SJCRH30 (cell line): ENCODE data around the gene PRKACG. TPM values are rescaled to one million over a fixed set of nuclear protein-coding genes. Genes with fewer than 3 reads are reported as not detected.
"Not testable (repeated sequence)": the region's sequence is repeated elsewhere in the genome, so short reads cannot be mapped to it uniquely, and the experiment has no call there.

Experiments
- DNase-seq, 2 experiments: peaks; one replicate each; pipeline ENCODE4 v3.0.0-alpha.2; 2015 to 2020
- H3K27ac ChIP-seq: fragments of 250-450 bp; sonication (Bioruptor Pico); 2 replicates; pipeline ENCODE4 v1.5.1; 2020; ENCODE audit warnings: mild to moderate bottlenecking, moderate library complexity
- H3K27me3 ChIP-seq: fragments of 250-450 bp; sonication (Bioruptor Pico); 2 replicates; pipeline ENCODE4 v1.5.1; 2020; ENCODE audit warnings: mild to moderate bottlenecking, moderate library complexity
- H3K36me3 ChIP-seq: fragments of 250-450 bp; sonication (Bioruptor Pico); 2 replicates; pipeline ENCODE4 v1.5.1; 2020; ENCODE audit warnings: mild to moderate bottlenecking, moderate library complexity
- H3K4me1 ChIP-seq: fragments of 250-450 bp; sonication (Bioruptor Pico); 2 replicates; pipeline ENCODE4 v1.5.1; 2020; ENCODE audit warnings: mild to moderate bottlenecking, moderate library complexity
- H3K4me3 ChIP-seq: fragments of 250-450 bp; sonication (Bioruptor Pico); 2 replicates; pipeline ENCODE4 v1.5.1; 2020; ENCODE audit warnings: mild to moderate bottlenecking, moderate library complexity
- H3K9me3 ChIP-seq: fragments of 250-450 bp; sonication (Bioruptor Pico); replicated peaks from 2 replicates; pipeline ENCODE4 v1.5.1; 2020; ENCODE audit warnings: mild to moderate bottlenecking, moderate library complexity
- total RNA-seq: library from RNA; depleted of rRNA; stranded (reverse); fragments of >200 nt; shearing (Covaris generic); gene quantifications from 2 replicates; pipeline ENCODE4 v1.2.3, GENCODE V29; 2014; rRNA removed

Gene PRKACG
- total RNA-seq, result not detected in 2 replicates

GRCh38 chr9:69014013-69014412 lies at the start of gene PRKACG:
Gene PRKACG (minus strand): TSS chr9:69014113. CDS start chr9:69014092, 21 bp downstream.
- no peak for DNase-seq
- Histone ChIP-seq H3K4me3 (no peak within 1 kb of the TSS), H3K27me3 (no peaks in the 10 kb centered on the region; the same call in 1 of the 2 replicates), H3K4me1 (no peaks in the 10 kb centered on the region), H3K36me3 (no peaks in the 10 kb centered on the region), H3K27ac (no peak within 1 kb of the TSS), H3K9me3 (no peaks in the 10 kb centered on the region)

- Histone ChIP-seq H3K27me3 (no peaks in the 10 kb centered on the region), H3K36me3 (peaks cover 14% of the 10 kb centered on the region; the same call in 1 of the 2 replicates), H3K9me3 (no peaks in the 10 kb centered on the region), H3K27ac (no peak overlapping the region), H3K4me3 (no peak overlapping the region), H3K4me1 (no peaks in the 10 kb centered on the region)
- DNase-seq, result no peak
These were observed 48.3 kb upstream of the PRKACG start for GRCh38 chr9:69062195-69062594.

- Histone ChIP-seq H3K4me3 (no peak overlapping the region), H3K9me3 (no peaks in the 10 kb centered on the region), H3K4me1 (no peaks in the 10 kb centered on the region), H3K36me3 (peaks cover 12% of the 10 kb centered on the region; the same call in 1 of the 2 replicates), H3K27ac (no peak overlapping the region), H3K27me3 (no peaks in the 10 kb centered on the region)
- DNase-seq, result no peak
These were observed 46.9 kb upstream of the PRKACG start for GRCh38 chr9:69060766-69061165.

- DNase-seq, result no peak
- Histone ChIP-seq H3K36me3 (peaks cover 9% of the 10 kb centered on the region; the same call in 1 of the 2 replicates), H3K27ac (no peak overlapping the region), H3K9me3 (no peaks in the 10 kb centered on the region), H3K4me3 (no peak overlapping the region), H3K27me3 (no peaks in the 10 kb centered on the region), H3K4me1 (no peaks in the 10 kb centered on the region)
These were observed 44.2 kb upstream of the PRKACG start for GRCh38 chr9:69058101-69058500.

GRCh38 chr9:69056191-69056815 lies 42.4 kb upstream of the PRKACG start:
- peaks cover 9% of the 10 kb centered on the region; the same call in 1 of the 2 replicates for H3K36me3 ChIP-seq
- no peak overlapping the region for H3K4me3 ChIP-seq
- DNase-seq, result peak in 1 of 2 experiments; percentile 17
- no peak overlapping the region for H3K27ac ChIP-seq
- H3K9me3 ChIP-seq, result no peaks in the 10 kb centered on the region
- H3K4me1 ChIP-seq, result no peaks in the 10 kb centered on the region
- H3K27me3 ChIP-seq, result no peaks in the 10 kb centered on the region

- Histone ChIP-seq H3K36me3 (peaks cover 9% of the 10 kb centered on the region; the same call in 1 of the 2 replicates), H3K27ac (no peak overlapping the region), H3K27me3 (no peaks in the 10 kb centered on the region), H3K4me3 (no peak overlapping the region), H3K4me1 (no peaks in the 10 kb centered on the region), H3K9me3 (no peaks in the 10 kb centered on the region)
- DNase-seq, result no peak
These were observed 41.1 kb upstream of the PRKACG start for GRCh38 chr9:69054989-69055388.

GRCh38 chr9:69050936-69051335 lies 37.0 kb upstream of the PRKACG start:
- not testable (repeated sequence) for H3K36me3 ChIP-seq, H3K4me3 ChIP-seq, H3K9me3 ChIP-seq, DNase-seq, H3K27ac ChIP-seq, H3K4me1 ChIP-seq, H3K27me3 ChIP-seq

- DNase-seq, result no peak
- Histone ChIP-seq H3K4me1 (no peaks in the 10 kb centered on the region), H3K36me3 (peaks cover 7% of the 10 kb centered on the region), H3K27me3 (no peaks in the 10 kb centered on the region), H3K9me3 (no peaks in the 10 kb centered on the region), H3K27ac (no peak overlapping the region), H3K4me3 (no peak overlapping the region)
These were observed 35.2 kb upstream of the PRKACG start for GRCh38 chr9:69049094-69049493.

GRCh38 chr9:69047371-69047770 lies 33.5 kb upstream of the PRKACG start:
- no peak for DNase-seq
- H3K4me3 ChIP-seq, result no peak overlapping the region
- no peaks in the 10 kb centered on the region for H3K27me3 ChIP-seq
- no peaks in the 10 kb centered on the region for H3K9me3 ChIP-seq
- no peak overlapping the region for H3K27ac ChIP-seq
- H3K4me1 ChIP-seq, result no peaks in the 10 kb centered on the region
- H3K36me3 ChIP-seq, result peaks cover 7% of the 10 kb centered on the region

- peaks cover 7% of the 10 kb centered on the region for H3K36me3 ChIP-seq
- no peaks in the 10 kb centered on the region for H3K9me3 ChIP-seq
- no peaks in the 10 kb centered on the region for H3K4me1 ChIP-seq
- no peak overlapping the region for H3K4me3 ChIP-seq
- H3K27me3 ChIP-seq, result no peaks in the 10 kb centered on the region
- no peak for DNase-seq
- H3K27ac ChIP-seq, result no peak overlapping the region
These were observed 32.8 kb upstream of the PRKACG start for GRCh38 chr9:69046723-69047122.

- H3K27me3 ChIP-seq, result no peaks in the 10 kb centered on the region
- no peak overlapping the region for H3K27ac ChIP-seq
- no peaks in the 10 kb centered on the region for H3K9me3 ChIP-seq
- DNase-seq, result no peak
- no peaks in the 10 kb centered on the region for H3K4me1 ChIP-seq
- peaks cover 7% of the 10 kb centered on the region for H3K36me3 ChIP-seq
- no peak overlapping the region for H3K4me3 ChIP-seq
These were observed 31.9 kb upstream of the PRKACG start for GRCh38 chr9:69045821-69046220.

- no peak overlapping the region for H3K4me3 ChIP-seq
- no peak for DNase-seq
- peaks cover 9% of the 10 kb centered on the region for H3K36me3 ChIP-seq
- H3K27me3 ChIP-seq, result no peaks in the 10 kb centered on the region
- no peaks in the 10 kb centered on the region for H3K9me3 ChIP-seq
- no peaks in the 10 kb centered on the region for H3K4me1 ChIP-seq
- no peak overlapping the region for H3K27ac ChIP-seq
These were observed 30.6 kb upstream of the PRKACG start for GRCh38 chr9:69044240-69045219.

- Histone ChIP-seq H3K4me3 (no peak overlapping the region), H3K36me3 (0 out of 2 replicates have a peak, but pooled peaks cover 2% of the 10 kb centered on the region), H3K27me3 (no peaks in the 10 kb centered on the region), H3K9me3 (no peaks in the 10 kb centered on the region), H3K4me1 (no peaks in the 10 kb centered on the region), H3K27ac (no peak overlapping the region)
- DNase-seq, result no peak
These were observed 26.7 kb upstream of the PRKACG start for GRCh38 chr9:69040646-69041045.

- Histone ChIP-seq H3K27me3 (no peaks in the 10 kb centered on the region), H3K4me3 (peak overlapping the region; percentile 74), H3K27ac (no peak overlapping the region), H3K36me3 (0 out of 2 replicates have a peak, but pooled peaks cover 2% of the 10 kb centered on the region), H3K4me1 (no peaks in the 10 kb centered on the region), H3K9me3 (no peaks in the 10 kb centered on the region)
- no peak for DNase-seq
These were observed 22.9 kb upstream of the PRKACG start for GRCh38 chr9:69036799-69037198.

GRCh38 chr9:69036309-69036708 lies 22.4 kb upstream of the PRKACG start:
- Histone ChIP-seq H3K36me3 (0 out of 2 replicates have a peak, but pooled peaks cover 2% of the 10 kb centered on the region), H3K27me3 (no peaks in the 10 kb centered on the region), H3K27ac (peak overlapping the region; percentile 54; the same call in 1 of the 2 replicates), H3K9me3 (no peaks in the 10 kb centered on the region), H3K4me3 (peak overlapping the region; percentile 74), H3K4me1 (no peaks in the 10 kb centered on the region)
- DNase-seq, result no peak
